MG63 (cell line): ENCODE measurements around the gene DAZ3. TPM values are rescaled to one million over a fixed set of nuclear protein-coding genes. Genes with fewer than 3 reads are reported as not detected.
"Not testable (repeated sequence)": the region's sequence is repeated elsewhere in the genome, so short reads cannot be mapped to it uniquely, and the experiment has no call there.

Experiments
- DNase-seq: peaks from one replicate; pipeline ENCODE4 v3.0.0-alpha.2; 2020
- H3K27me3 ChIP-seq: fragments of 250-450 bp; sonication (Bioruptor Pico); 2 replicates; pipeline ENCODE4 v1.5.1; 2020; ENCODE audit warnings: mild to moderate bottlenecking, moderate library complexity
- H3K36me3 ChIP-seq: fragments of 250-450 bp; sonication (Bioruptor Pico); 2 replicates; pipeline ENCODE4 v1.5.1; 2020; ENCODE audit warnings: mild to moderate bottlenecking, moderate library complexity
- H3K4me3 ChIP-seq: fragments of 250-450 bp; sonication (Bioruptor Pico); 2 replicates; pipeline ENCODE4 v1.5.1; 2020; ENCODE audit warnings: mild to moderate bottlenecking, moderate library complexity
- H3K9me3 ChIP-seq: fragments of 250-450 bp; sonication (Bioruptor Pico); 2 replicates; pipeline ENCODE4 v1.5.1; 2020; ENCODE audit warnings: mild to moderate bottlenecking, moderate library complexity
- total RNA-seq: library from RNA; depleted of rRNA; stranded (reverse); fragments of >200 nt; shearing (Covaris generic); gene quantifications from 2 replicates; pipeline ENCODE4 v1.2.3, GENCODE V29; 2014; ENCODE audit warnings: low replicate concordance; rRNA removed

DAZ3 gene
- not detected in 2 replicates for total RNA-seq

GRCh38 chrY:24813293-24813692 lies at the start of gene DAZ3:
Gene DAZ3 (minus strand): TSS chrY:24813393. CDS start chrY:24813185, 208 bp downstream.
- H3K4me3 ChIP-seq, H3K9me3 ChIP-seq, DNase-seq, H3K36me3 ChIP-seq, H3K27me3 ChIP-seq: not testable (repeated sequence)

GRCh38 chrY:24833619-24834018 lies 20.4 kb upstream of the DAZ3 start, which contains the start of gene DAZ4:
Gene DAZ4 (plus strand): TSS chrY:24833919. CDS start chrY:24834127, 208 bp downstream.
- not testable (repeated sequence) for H3K27me3 ChIP-seq, DNase-seq, H3K9me3 ChIP-seq, H3K36me3 ChIP-seq, H3K4me3 ChIP-seq

GRCh38 chrY:24825069-24825468 lies 11.9 kb upstream of the DAZ3 start:
- H3K9me3 ChIP-seq, DNase-seq: not testable (repeated sequence)

GRCh38 chrY:24824184-24824879 lies 11.1 kb upstream of the DAZ3 start:
- not testable (repeated sequence) for DNase-seq, H3K36me3 ChIP-seq, H3K4me3 ChIP-seq, H3K9me3 ChIP-seq, H3K27me3 ChIP-seq

More at GRCh38 chrY:24825069-24825468, 11.9 kb upstream of the DAZ3 start:
- not testable (repeated sequence) for H3K4me3 ChIP-seq, H3K27me3 ChIP-seq, H3K36me3 ChIP-seq

GRCh38 chrY:24821836-24822235 lies 8.6 kb upstream of the DAZ3 start:
- DNase-seq, H3K4me3 ChIP-seq, H3K36me3 ChIP-seq, H3K9me3 ChIP-seq, H3K27me3 ChIP-seq: not testable (repeated sequence)

Other genes with a start within 250 kb of the DAZ3 start
- not detected in 2 replicates for gene BPY2B, start 195.4 kb downstream of the DAZ3 start, total RNA-seq
- gene DAZ4, start 20.5 kb upstream of the DAZ3 start, total RNA-seq, result not detected in 2 replicates
- not detected in 2 replicates for gene BPY2C, start 238.7 kb upstream of the DAZ3 start, total RNA-seq